Liver (tissue), 9 donors: ENCODE data around the gene PPM1B. TPM values are rescaled to one million over a fixed set of nuclear protein-coding genes. Genes with fewer than 3 reads are reported as not detected.

Experiments used
- DNase-seq: peaks from one replicate; pipeline ENCODE4 v3.0.0-alpha.2; 2017; ENCODE audit warnings: low spot score
- H3K27ac ChIP-seq, 2 donors: one replicate each; pipeline ENCODE4 v1.7.0; 2013; ENCODE audit warnings: inconsistent platforms in 2 of 2, low read length in 2 of 2, control low read depth in 1 of 2, low read depth in 1 of 2, mild to moderate bottlenecking in 1 of 2
- H3K27me3 ChIP-seq, 4 donors: one replicate each; pipeline versions ENCODE4 v1.6.1 to v1.7.0; 2013; ENCODE audit warnings: low read length in 3 of 4, inconsistent platforms in 1 of 4, mild to moderate bottlenecking in 1 of 4, moderate library complexity in 1 of 4; ENCODE audit not compliant: control insufficient read depth in 4 of 4, insufficient read depth in 4 of 4
- H3K36me3 ChIP-seq, 4 donors: one replicate each; pipeline versions ENCODE4 v1.6.1 to v1.7.0; 2013; ENCODE audit warnings: low read length in 3 of 4, mild to moderate bottlenecking in 3 of 4, low read depth in 1 of 4, moderate library complexity in 1 of 4; ENCODE audit not compliant: control insufficient read depth in 4 of 4, insufficient read depth in 3 of 4
- H3K4me1 ChIP-seq, 4 donors: one replicate each; pipeline versions ENCODE4 v1.6.1 to v1.7.0; 2013; ENCODE audit warnings: low read length in 3 of 4, mild to moderate bottlenecking in 3 of 4, moderate library complexity in 1 of 4; ENCODE audit not compliant: control insufficient read depth in 4 of 4, insufficient read depth in 4 of 4
- H3K4me3 ChIP-seq, 3 donors: one replicate each; pipeline versions ENCODE4 v1.6.1 to v1.7.0; 2013; ENCODE audit warnings: low read length in 3 of 3, control low read depth in 1 of 3, low read depth in 1 of 3, mild to moderate bottlenecking in 1 of 3
- H3K9ac ChIP-seq, 2 donors: one replicate each; pipeline ENCODE4 v1.7.0; 2013; ENCODE audit warnings: low read length in 2 of 2, mild to moderate bottlenecking in 2 of 2, moderate library complexity in 2 of 2, control low read depth in 1 of 2, low read depth in 1 of 2
- H3K9me3 ChIP-seq, 4 donors: one replicate each; pipeline versions ENCODE4 v1.6.1 to v1.7.0; 2013; ENCODE audit warnings: low read length in 3 of 4; ENCODE audit not compliant: control insufficient read depth in 4 of 4
- ATF3 ChIP-seq: IDR thresholded peaks from 2 replicates; pipeline ENCODE4 v1.6.1; 2016; ENCODE audit warnings: antibody characterized with exemption
- EGR1 ChIP-seq, 2 donors: IDR thresholded peaks; 2 replicates each; pipeline ENCODE4 v1.6.1; 2016 to 2018; ENCODE audit warnings: antibody characterized with exemption in 2 of 2, low read depth in 2 of 2
- FOXA2 ChIP-seq: IDR thresholded peaks from 2 replicates; pipeline ENCODE4 v1.6.1; 2016; ENCODE audit warnings: antibody characterized with exemption
- GABPA ChIP-seq, 2 donors: IDR thresholded peaks in 1 of 2; conservative IDR thresholded peaks in 1 of 2; 2 replicates each; pipeline ENCODE4 v1.6.1; 2016; ENCODE audit warnings: antibody characterized with exemption in 2 of 2, mild to moderate bottlenecking in 1 of 2, moderate library complexity in 1 of 2
- JUND ChIP-seq, 2 donors: IDR thresholded peaks; 2 replicates each; pipeline ENCODE4 v1.6.1; 2016; ENCODE audit warnings: antibody characterized with exemption in 2 of 2
- SP1 ChIP-seq: IDR thresholded peaks from 2 replicates; pipeline ENCODE4 v1.6.1; 2018; ENCODE audit warnings: antibody characterized with exemption, mild to moderate bottlenecking
- YY1 ChIP-seq: IDR thresholded peaks from 2 replicates; pipeline ENCODE4 v1.6.1; 2016; ENCODE audit warnings: antibody characterized with exemption, mild to moderate bottlenecking
- WGBS: extraction: QIAGEN DNeasy Blood & Tissue Kit; methylation state at CpG from one replicate; pipeline ENCODE4 v1.1.7; 2013; 5-methylcytosine and 5-hydroxymethylcytosine counted together
- polyA plus RNA-seq, 2 donors: library from polyadenylated mRNA; stranded (reverse) in 1 of 2; unstranded in 1 of 2; fragments of 200-250 nt in 1 of 2; fragments of >200 nt in 1 of 2; fragmentation: Nextera tagmentation in 1 of 2; extraction: Ambion mirVana in 1 of 2; gene quantifications; one replicate each; pipeline versions ENCODE4 v1.2.1 to v1.2.3, GENCODE V29; 2013 to 2015
- total RNA-seq, 2 donors: library from RNA; depleted of rRNA; stranded (reverse); fragments of >200 nt; gene quantifications; one replicate each; pipeline ENCODE4 v1.2.3, GENCODE V29; 2014
- TF ChIP-seq, protein P1 (sequence below): IDR thresholded peaks from 2 replicates; pipeline ENCODE4 v1.6.1; 2016; ENCODE audit warnings: antibody characterized with exemption, mild to moderate bottlenecking
- TF ChIP-seq, protein P2 (sequence below): IDR thresholded peaks from 2 replicates; pipeline ENCODE4 v1.6.1; 2016; ENCODE audit warnings: antibody characterized with exemption
- donor health status: healthy.
- donor health status: healthy.
- donor health status: healthy.
- donor health status: healthy.
- donor health status: healthy.

PPM1B gene
- total and polyA plus RNA-seq, 4 donors: 13.5 to 38.5 (median 30.8) TPM

DNA sequence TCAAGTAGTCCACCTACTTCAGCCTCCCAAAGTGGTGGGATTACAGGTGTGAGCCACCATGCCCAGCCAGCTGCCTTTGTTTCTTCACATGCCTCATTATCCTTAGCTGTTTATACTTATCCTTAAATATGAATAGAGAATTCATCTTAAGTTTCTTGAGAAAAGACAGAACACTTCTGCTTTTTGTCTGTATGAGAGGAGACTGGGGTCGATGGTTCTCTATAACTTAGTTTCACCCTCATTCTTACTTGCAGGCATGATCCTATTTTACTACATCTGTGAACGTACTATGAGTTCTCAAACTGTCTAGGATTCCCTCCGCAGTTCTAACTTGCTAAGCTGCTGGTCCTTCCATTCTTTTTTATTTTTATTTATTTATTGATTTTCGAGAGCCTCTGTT, 20.4 kb downstream of the PPM1B start (continued):
- TF ChIP-seq, protein P1, sequence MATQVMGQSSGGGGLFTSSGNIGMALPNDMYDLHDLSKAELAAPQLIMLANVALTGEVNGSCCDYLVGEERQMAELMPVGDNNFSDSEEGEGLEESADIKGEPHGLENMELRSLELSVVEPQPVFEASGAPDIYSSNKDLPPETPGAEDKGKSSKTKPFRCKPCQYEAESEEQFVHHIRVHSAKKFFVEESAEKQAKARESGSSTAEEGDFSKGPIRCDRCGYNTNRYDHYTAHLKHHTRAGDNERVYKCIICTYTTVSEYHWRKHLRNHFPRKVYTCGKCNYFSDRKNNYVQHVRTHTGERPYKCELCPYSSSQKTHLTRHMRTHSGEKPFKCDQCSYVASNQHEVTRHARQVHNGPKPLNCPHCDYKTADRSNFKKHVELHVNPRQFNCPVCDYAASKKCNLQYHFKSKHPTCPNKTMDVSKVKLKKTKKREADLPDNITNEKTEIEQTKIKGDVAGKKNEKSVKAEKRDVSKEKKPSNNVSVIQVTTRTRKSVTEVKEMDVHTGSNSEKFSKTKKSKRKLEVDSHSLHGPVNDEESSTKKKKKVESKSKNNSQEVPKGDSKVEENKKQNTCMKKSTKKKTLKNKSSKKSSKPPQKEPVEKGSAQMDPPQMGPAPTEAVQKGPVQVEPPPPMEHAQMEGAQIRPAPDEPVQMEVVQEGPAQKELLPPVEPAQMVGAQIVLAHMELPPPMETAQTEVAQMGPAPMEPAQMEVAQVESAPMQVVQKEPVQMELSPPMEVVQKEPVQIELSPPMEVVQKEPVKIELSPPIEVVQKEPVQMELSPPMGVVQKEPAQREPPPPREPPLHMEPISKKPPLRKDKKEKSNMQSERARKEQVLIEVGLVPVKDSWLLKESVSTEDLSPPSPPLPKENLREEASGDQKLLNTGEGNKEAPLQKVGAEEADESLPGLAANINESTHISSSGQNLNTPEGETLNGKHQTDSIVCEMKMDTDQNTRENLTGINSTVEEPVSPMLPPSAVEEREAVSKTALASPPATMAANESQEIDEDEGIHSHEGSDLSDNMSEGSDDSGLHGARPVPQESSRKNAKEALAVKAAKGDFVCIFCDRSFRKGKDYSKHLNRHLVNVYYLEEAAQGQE: no peak
- TF ChIP-seq, protein P2, sequence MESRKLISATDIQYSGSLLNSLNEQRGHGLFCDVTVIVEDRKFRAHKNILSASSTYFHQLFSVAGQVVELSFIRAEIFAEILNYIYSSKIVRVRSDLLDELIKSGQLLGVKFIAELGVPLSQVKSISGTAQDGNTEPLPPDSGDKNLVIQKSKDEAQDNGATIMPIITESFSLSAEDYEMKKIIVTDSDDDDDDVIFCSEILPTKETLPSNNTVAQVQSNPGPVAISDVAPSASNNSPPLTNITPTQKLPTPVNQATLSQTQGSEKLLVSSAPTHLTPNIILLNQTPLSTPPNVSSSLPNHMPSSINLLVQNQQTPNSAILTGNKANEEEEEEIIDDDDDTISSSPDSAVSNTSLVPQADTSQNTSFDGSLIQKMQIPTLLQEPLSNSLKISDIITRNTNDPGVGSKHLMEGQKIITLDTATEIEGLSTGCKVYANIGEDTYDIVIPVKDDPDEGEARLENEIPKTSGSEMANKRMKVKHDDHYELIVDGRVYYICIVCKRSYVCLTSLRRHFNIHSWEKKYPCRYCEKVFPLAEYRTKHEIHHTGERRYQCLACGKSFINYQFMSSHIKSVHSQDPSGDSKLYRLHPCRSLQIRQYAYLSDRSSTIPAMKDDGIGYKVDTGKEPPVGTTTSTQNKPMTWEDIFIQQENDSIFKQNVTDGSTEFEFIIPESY: no peak

DNA sequence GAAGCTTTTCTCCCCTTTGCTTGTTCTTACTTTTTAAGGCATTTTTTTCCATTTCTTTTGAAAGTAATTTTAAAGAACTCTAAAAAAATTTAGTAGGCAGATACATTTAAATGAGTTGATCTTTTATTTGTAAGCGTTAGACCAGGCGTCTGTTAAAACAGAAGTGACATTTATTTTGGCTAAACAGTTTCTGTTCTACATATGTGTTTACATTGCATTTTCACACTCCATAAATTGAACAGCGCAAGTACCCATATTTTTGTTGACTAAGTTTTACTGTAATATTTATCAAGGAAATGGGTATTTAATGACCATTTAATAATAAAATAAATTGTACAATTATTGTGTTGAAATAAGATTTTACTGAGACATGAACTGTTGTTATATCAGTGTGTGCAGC, 21.9 kb downstream of the PPM1B start:
- Histone ChIP-seq H3K36me3 (no peaks in the 10 kb centered on the region), H3K9ac (no peak overlapping the region), H3K4me1 (peaks cover 0 to 3% (median 2%) of the 10 kb centered on the region in 4 donors), H3K4me3 (no peak overlapping the region), H3K27me3 (no peaks in the 10 kb centered on the region), H3K27ac (no peak overlapping the region), H3K9me3 (no peaks in the 10 kb centered on the region)
- WGBS: 88% methylated on average over 3 of the region's 3 CpGs
- TF ChIP-seq GABPA (IDR thresholded peaks at IDR 0.05 in 1 of 2, conservative IDR thresholded peaks at IDR 0.05 in 1 of 2) (no peak), SP1 (no peak), FOXA2 (no peak), EGR1 (IDR thresholded peaks at IDR 0.05; ENCODE audit: low read depth in 2 of 2) (no peak), YY1 (no peak)
- TF ChIP-seq, protein P2: no peak
- TF ChIP-seq, protein P1: no peak
- DNase-seq: no peak

GRCh38 chr2:44191739-44192138, 23.1 kb downstream of the PPM1B start:
- H3K9ac ChIP-seq: no peak overlapping the region
- H3K4me3 ChIP-seq: no peak overlapping the region
- H3K27ac ChIP-seq: no peak overlapping the region
- peaks cover 0 to 3% (median under 1%) of the 10 kb centered on the region in 4 donors for H3K4me1 ChIP-seq
- no peaks in the 10 kb centered on the region for H3K36me3 ChIP-seq
- H3K9me3 ChIP-seq: no peaks in the 10 kb centered on the region
- DNase-seq: no peak
- H3K27me3 ChIP-seq: no peaks in the 10 kb centered on the region
- TF ChIP-seq, protein P2: no peak
- TF ChIP-seq JUND (IDR thresholded peaks at IDR 0.05): no peak
- no peak for TF ChIP-seq EGR1 (IDR thresholded peaks at IDR 0.05; ENCODE audit: low read depth in 2 of 2)
- no peak for TF ChIP-seq GABPA (IDR thresholded peaks at IDR 0.05 in 1 of 2, conservative IDR thresholded peaks at IDR 0.05 in 1 of 2)
- TF ChIP-seq, protein P1: no peak
- TF ChIP-seq ATF3: no peak
- TF ChIP-seq FOXA2: no peak
